Activated CD4-positive, alpha-beta T cell treated with anti-CD3 and anti-CD28 coated beads, Interleukin-2, amount 50 U/mL, for 1 hour (primary cell): ENCODE data around the gene CETN3.

Experiments
- DNase-seq: peaks from one replicate; pipeline ENCODE4 v3.0.0-alpha.2; 2020

Gene CETN3

GRCh38 chr5:90409318-90410177 is at the start of gene CETN3:
TSS of gene CETN3 (minus strand) at chr5:90409756. CDS start at chr5:90409661, 95 bp downstream.
- peak; percentile 83 for DNase-seq

GRCh38 chr5:90446961-90447360 is 37.4 kb upstream of the CETN3 start:
- DNase-seq, result no peak

GRCh38 chr5:90440644-90441043 is 31.1 kb upstream of the CETN3 start:
- no peak for DNase-seq

DNA sequence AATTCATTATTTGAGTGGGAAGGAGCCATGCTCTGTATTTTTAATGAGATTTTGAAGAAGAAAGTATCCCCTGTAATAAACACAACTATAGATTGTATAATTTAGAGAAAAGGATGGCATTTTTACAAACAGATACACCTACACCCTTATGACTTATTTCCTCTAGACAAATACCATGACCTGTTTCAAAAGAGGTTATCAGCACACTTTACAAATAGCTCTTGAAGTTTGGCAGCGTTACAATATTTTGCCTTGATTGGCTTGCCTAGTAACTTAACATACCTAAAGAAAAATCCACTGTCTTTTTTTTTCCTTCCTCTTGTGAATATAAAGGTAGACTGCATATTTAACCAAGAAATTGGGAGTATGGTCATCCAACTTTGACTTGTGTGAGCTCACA is 28.5 kb upstream of the CETN3 start:
- no peak for DNase-seq

GRCh38 chr5:90437663-90438062 is 28.1 kb upstream of the CETN3 start:
- no peak for DNase-seq

- DNase-seq, result peak; percentile 37
Measured at GRCh38 chr5:90434116-90434714, 24.7 kb upstream of the CETN3 start.

- DNase-seq, result no peak
Measured at GRCh38 chr5:90424245-90424644, 14.7 kb upstream of the CETN3 start.

DNA sequence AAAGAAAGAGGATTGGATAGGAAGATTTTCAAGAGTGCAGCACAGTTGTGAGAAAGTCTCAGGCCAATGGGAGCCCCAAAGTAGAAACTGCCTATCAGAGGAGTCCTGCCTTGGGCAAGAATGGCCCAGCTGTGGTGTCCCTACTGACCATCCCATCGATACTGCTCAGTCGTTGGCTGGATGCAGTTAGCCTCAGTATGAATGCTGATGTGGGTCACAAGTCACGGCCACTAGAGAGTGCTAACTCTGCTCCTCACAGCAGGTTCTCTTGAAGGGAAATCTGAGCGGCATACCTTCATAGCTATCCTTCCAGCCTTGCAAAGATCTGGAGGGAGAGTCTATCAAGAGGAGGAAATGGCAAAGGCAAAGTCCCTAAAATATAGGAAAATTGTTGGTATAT is 11.6 kb upstream of the CETN3 start:
- DNase-seq, result no peak

DNA sequence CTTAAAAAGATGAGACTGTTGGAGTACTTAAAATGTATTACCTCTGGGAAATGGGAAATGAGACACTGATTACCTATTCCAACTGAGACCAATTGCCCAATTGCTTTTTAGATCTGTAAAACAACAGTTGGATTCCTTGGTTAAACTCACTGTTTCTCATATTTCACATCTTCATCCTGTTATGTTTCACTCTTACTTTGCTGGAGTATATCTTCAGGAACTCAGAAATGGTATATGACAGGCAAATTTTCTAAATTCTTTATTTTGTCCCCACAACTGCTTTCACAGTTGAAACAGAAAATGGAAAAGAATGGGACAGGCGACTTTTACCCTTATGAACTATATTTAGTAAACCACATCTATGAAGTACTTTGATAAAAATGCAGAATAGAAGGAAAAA is 8.7 kb upstream of the CETN3 start:
- no peak for DNase-seq

GRCh38 chr5:90410178-90410762 is 714 bp upstream of the CETN3 start:
- no peak for DNase-seq

DNA sequence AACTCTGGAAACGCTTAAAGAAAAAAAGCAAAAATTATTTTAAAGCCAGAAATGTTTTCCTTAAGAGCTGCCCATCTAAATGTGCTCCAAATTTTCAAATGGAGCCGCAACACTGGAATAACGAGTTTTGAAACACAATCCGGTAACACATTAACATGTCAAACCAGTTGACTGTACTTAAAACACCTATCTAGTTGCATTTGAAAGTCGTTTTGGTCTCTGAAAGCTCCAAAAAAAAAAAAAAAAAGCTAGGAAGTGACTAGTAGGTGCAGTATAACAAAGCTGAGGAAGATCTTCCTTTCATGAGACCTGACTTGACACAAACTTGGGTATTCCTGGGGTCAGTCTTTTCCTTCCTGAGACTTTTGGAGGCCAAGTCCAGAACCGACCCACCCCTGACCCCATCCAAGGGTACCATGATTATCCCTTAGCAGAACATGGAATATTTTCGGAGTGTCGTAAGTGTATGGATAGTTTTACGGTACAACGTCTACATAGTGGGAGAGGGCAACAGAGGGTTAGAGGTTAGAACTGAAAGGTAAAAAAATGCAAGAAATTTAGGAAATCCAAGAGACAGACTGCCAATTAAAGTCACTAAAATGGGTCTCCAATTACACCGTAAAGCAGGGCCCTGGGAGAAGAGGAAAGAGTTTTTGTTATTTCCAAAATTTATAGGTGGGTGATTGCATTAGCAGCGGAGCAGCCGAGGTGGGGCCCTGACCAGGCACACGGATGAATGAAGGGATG is 812 bp downstream of the CETN3 start:
- no peak for DNase-seq

DNA sequence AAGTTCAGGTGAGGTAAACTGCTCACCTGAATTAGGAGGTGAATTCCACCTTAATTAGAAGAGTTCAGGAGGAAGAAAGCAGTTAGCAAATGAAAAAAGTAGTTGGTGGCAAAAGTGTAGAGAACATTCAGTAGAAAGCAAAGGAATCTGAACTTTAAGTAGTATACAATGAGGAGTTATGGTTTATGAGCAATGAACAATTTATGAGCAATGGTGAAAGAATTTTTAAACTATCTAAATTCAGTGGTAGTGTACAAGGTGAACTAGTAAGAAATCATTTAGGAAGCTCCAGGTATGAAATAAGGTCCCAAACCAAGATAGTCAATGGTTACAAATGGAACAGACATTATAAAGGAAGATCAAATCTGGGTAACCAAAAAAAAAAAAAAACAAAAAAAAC is 3.1 kb downstream of the CETN3 start:
- no peak for DNase-seq

DNA sequence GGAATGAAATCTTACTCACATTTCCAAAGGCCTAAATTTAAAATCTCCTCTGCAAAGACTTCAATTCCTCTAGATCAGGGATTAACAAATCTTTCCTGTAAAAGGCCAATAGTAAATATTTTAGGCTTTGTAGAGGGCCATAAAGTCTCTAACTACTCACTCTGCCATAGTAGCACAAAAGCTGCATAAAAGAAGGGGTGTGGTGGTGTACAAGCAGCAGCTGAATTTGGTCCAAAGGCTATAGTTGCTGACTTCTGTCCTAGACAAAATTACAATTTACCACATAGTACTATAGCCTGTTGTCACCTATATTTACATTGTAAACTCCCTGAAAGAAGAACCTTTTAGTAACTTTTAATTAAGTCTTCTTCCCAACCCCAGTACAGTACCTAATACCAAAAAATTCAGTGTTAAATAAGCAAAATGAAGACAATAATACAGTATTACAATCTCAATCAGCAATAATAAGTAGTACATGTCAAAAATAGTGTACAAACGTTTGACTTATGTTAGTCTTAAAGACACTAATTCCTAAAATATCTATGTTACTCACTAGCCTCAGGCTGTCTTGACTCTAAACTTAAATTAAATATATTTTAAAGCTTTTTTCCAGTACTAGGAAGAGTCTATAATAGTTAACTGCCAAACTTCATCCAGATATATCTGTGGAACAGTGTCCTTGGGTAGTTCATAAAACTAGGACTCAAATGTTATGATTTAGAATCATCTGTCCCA is 6.9 kb downstream of the CETN3 start:
- no peak for DNase-seq

GRCh38 chr5:90399251-90399650 is 10.3 kb downstream of the CETN3 start:
- DNase-seq, result no peak

DNA sequence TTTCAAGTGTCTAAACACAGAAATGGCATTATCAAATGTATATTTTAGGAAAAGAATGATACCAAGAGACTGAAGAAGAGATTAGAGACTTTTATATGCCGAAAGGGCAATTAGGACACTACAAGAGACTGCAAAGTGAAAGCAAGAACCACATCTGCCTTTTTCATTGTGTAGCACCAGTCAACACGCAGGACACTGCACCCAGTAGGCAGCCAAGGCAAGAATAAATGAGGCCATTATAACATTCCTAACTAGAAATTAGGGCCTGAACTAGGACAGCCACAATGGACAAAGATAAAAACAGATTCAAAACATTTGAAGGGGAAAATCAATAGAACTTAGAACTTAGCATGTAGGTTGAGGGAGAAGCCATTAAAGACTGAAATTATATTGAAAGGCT is 10.8 kb downstream of the CETN3 start:
- no peak for DNase-seq

DNA sequence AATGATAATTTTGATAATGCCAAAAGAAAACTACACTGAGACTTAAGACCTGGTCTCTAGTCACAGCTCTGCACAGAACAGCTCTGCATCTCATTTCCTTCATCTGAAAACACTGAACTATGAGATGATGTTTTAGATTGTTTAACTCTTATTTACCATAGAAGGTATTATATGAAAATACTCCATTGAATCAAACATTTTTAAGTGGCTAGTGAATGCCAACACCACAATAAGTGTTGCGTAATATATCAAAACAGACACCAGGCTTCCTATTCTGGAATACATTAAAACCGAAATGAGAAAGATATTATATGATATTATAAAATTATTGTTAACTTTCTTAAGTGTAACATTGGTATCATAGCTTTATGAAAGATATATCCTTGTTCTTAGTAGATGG is 14.6 kb downstream of the CETN3 start:
- DNase-seq, result no peak

DNA sequence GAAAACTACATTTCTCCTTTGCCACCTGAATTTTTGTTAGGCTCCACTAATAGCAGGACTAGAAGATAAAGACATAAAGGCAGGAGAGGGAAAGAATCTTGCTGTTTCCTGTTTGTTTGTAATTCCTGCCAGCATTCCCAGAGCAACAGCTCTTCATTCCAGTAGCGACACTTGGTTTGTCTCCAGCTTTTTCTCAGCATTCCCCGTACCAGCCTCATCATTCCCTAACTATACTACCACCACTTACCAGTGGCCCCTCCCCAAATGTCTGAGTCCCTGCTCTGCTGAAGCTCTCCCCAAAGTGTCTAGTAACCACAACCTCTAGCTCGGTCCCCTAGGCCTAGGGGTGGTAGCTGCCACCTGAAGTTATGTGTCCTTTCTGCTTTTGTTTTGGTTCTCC is 18.6 kb downstream of the CETN3 start:
- DNase-seq, result no peak

GRCh38 chr5:90390326-90390725 is 19.2 kb downstream of the CETN3 start:
- no peak for DNase-seq

DNA sequence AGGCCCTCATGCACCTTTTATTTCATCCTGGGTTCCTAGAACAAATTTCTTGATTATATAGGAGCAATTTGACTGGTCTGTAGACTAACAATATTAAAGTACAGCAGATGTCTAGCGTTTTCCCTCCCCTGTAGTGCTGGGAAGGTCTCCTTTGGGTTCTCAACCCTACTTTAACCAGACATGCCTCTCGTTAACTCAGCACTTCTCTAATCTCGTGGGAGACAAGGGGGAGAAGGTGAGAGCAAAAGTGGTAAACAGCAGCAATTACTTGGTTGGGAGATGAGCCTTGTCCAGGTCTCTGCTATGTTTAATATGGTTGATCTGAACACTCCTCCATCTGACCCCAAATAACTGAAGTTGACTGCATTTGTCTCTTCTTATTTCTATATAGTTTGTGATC is 22.0 kb downstream of the CETN3 start:
- DNase-seq, result no peak

- no peak for DNase-seq
Measured at GRCh38 chr5:90386099-90386710, 23.4 kb downstream of the CETN3 start.

GRCh38 chr5:90384389-90384788 is 25.2 kb downstream of the CETN3 start:
- no peak for DNase-seq

DNA sequence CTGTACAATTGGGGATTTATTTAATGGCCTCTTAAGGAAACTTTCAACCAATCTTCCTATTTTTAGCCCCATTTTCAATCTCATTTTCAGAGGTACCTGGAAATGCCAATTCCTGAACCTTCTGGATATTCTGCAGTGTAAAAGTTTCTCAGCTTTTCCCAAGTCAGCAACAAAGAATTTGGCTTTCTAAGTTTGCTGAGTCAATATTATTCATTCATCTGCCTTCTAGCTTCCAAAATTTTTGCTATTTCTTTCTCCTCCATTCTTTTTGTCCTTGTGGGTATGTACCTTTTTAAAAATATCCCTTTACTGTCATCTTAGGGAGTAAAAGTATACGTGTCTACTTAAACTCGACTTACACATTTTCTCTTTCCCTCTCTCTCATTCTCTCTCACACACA is 25.7 kb downstream of the CETN3 start:
- DNase-seq, result no peak
